HG03575 (cell line): Measurements from ENCODE around the gene SLC25A21.
"Not testable (repeated sequence)": the region's sequence is repeated elsewhere in the genome, so short reads cannot be mapped to it uniquely, and the experiment has no call there.

Experiments used
- ATAC-seq: cut with Tn5 transposase; IDR thresholded peaks from one replicate; pipeline ENCODE4 v1.9.1; 2021; ENCODE audit not compliant: unreplicated experiment, insufficient number of reproducible peaks, low FRiP score; ENCODE audit errors: extremely low read depth

Gene SLC25A21

DNA sequence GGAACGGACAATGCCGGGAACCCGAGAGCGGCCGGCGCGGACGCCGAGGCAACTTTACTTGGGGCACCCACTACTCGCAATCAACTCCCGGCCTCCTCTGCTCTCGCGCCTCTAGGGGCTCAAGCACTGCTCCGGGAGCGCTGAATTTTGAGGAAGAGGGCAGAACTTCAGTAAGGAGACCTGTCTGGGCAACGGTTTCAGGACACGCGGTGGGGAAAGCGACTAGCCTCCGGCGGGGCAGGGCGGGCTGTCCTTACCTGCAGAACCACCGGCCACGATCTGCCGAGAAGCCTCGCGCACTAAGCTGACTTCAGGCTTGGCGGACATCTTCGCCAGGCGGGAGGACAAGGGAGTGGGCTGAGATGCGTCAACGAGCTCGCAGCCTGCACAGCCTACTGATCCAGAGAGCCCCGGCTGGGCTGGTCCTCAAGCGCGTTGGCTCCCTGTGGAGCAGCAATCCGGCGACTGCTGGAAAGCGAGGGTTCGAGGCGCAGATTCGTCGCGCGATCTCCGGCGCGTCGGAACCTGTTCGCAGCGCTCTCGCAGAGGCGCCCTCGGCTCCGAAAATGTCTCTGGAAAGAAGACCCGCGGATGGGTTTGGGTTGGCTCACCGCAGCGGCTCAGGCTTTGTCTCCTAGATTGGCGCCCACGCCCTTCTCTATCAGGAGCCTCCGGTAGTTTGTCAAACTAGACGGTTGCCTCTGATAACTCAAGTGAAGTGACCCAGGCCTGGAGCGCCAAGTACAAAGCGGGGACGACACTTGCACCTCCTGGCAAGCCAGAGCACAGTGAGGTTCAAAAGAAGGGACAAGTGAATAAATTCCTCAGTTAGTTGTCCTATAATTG lies at the start of gene SLC25A21:
Gene SLC25A21, minus strand, starts transcription at position 583 of the 846 bp plus-strand sequence.
- no peak for ATAC-seq

DNA sequence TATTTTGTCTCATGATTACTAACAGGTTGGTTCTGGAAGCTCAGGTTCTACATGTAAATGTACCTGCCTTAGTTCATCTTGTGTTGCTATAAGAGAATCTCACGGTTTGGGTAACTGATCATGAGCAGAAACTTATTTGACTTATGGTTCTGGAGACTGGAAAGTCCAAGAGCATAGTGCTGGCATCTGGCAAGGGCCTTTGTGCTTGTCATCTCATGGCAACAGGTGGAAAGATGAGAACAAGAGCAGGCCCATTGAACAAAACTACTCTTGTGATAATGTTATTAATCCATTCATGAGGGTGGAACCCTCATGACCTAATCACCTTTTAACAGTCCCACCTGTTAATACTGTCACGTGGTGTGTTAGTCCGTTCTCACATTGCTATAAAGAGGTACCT lies 48.7 kb upstream of the SLC25A21 start:
- no peak for ATAC-seq

DNA sequence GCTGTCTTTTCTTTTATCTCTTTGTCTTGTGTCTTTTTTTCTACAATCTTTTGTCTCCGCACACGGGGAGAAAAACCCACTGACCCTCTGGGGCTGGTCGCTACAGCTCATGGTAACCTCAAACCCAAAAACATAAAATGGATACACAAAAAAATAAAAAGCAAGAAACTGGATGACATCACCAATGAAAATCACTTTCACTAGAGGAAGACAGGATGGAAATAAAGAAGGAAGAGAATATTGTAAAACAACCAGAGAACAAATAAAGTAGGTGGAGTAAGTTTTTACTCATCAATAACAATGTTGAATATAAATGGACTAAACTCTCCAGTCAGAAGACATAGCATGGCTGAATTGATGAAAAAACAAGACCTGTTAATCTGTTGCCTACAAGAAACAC lies 42.9 kb upstream of the SLC25A21 start:
- no peak for ATAC-seq

- no peak for ATAC-seq
Measured at GRCh38 chr14:37213016-37213415, 40.6 kb upstream of the SLC25A21 start.

GRCh38 chr14:37210448-37210847 lies 38.0 kb upstream of the SLC25A21 start:
- ATAC-seq: no peak

DNA sequence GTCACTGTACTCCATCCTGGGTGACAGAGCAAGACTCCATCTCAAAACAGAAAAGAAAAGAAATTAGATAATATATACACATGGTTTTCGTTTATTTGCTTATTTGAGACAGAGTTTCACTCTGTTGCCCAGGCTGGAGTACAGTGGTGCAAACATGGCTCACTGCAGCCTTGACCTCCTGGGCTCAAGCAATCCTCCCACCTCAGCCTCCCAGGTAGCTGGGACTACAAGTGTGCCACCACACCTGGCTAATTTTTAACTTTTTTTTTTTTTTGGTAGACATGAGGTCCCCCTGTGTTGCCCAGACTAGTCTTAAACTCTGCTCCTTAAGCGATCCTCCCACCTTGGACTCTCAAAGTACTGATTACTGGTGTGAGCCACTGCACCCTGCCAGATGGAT lies 37.2 kb upstream of the SLC25A21 start:
- not testable (repeated sequence) for ATAC-seq

DNA sequence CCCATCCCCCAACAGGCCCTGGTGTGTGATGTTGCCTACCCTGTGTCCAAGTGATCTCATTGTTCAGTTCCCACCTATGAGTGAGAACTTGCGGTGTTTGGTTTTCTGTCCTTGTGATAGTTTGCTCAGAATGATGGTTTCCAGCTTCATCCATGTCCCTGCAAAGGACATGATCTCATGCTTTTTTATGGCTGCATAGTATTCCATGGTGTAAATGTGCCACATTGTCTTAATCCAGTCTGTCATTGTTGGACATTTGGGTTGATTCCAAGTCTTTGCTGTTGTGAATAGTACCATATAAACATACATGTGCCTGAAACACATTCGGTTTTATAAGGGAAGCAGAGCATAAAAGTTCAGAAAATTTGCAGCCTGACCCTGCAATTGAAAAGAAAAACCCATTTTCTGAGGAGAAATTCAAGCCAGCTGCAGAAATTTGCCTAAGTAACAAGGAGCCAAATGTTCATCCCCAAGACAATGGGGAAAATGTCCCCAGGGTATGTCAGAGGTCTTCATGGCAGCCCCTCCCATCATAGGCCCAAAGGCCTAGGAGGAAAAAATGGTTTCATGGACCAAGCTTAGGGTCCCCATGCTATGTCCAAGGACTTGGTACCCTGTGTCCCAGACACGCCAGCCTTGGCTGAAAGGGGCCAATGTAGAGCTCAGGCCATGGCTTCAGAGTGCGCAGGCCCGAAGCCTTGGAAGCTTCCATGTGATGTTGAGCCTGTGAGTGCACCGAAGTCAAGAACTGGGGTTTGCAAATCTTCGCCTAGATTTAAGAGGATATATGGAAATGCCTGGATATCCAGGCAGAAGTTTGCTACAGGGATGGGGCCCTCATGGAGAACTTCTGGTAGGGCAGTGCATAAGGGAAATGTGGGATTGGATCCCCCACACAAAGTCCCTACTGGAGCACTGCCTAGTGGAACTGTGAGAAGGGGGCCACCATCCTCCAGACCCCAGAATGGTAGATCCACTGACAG lies 33.5 kb upstream of the SLC25A21 start:
- not testable (repeated sequence) for ATAC-seq

- no peak for ATAC-seq
Measured at GRCh38 chr14:37203423-37203822, 31.0 kb upstream of the SLC25A21 start.

GRCh38 chr14:37202812-37203211 lies 30.4 kb upstream of the SLC25A21 start:
- no peak for ATAC-seq

DNA sequence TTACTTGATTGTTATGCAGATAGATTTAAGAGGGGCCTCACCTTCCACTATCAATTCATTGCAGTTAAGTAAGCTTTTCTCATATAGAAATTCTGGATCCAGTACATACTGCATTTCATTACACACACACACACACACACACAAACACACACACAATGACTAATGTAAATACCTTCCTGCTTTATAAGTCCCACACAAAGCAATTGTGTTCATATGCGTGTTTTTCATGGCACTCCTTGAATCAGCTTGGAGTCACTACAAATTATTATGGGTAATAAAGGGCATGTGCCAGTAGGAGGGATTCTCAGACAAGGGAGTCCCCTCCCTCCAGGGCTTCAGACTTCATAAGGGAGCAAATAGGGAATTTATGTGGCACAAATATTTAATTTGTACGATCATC lies 29.9 kb upstream of the SLC25A21 start:
- no peak for ATAC-seq

GRCh38 chr14:37201724-37202123 lies 29.3 kb upstream of the SLC25A21 start:
- ATAC-seq: no peak

- ATAC-seq: no peak
Measured at GRCh38 chr14:37198907-37199306, 26.5 kb upstream of the SLC25A21 start.

DNA sequence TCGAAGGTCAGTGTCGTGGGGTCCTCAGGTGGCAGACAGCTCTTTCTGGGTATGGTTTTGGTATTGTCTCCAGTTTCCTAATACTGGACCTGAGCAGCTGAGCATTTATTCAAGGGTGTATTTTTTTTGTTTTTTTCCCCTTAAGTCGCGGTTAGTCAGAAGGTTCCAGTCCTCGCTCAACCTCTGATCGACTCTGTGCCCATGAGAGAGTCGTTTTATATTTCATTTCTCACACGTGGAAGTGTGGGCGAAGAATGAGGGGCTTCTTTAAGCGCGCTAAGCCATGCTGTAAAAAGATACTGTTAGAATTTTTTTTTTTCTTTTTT lies 25.8 kb upstream of the SLC25A21 start:
- no peak for ATAC-seq

- ATAC-seq: no peak
Measured at GRCh38 chr14:37197421-37198272, 25.2 kb upstream of the SLC25A21 start, which contains the start of gene MIPOL1. MIPOL1 (plus strand) TSS chr14:37197937; CDS start chr14:37247889, 49,952 bp downstream.

GRCh38 chr14:37196604-37197420 lies 24.4 kb upstream of the SLC25A21 start:
- ATAC-seq: no peak

DNA sequence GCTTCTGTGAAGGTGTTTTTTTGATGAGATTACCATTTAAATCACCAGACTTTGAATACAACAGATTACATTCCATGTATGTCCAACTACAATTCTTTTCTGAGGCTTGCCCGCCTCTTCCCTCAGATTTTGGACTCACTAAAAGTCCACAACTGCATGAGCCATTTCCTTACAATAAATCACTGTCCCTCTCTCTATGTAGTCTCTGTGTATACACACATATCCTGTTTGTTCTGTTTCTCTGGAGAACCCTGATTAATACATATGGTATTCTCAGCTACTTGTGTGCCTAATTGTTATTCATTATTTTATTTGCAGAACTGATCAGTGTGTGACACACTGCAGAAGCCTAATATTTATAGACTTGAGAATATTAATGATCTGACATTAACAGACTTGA lies 22.9 kb upstream of the SLC25A21 start:
- ATAC-seq: no peak

DNA sequence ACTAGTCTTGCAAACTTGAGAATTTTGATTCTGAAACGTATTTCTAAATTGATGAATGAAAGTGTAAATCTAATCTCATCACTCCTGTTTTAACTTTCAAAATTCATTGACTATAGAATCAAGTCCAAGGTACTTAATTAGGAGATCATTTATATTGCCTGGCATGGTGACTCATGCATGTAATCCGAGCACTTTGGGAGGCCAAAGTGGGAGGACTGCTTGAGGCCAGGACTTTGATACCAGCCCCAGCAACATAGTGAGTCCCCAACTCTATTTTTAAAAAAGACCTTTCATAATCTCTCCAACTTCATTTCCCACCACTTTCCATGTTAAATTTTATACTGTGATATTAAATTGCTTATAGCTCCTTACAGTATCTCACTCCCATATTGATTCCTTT lies 22.3 kb upstream of the SLC25A21 start:
- no peak for ATAC-seq

GRCh38 chr14:37189733-37190132 lies 17.3 kb upstream of the SLC25A21 start:
- ATAC-seq: not testable (repeated sequence)
